ENCODE results near the gene IDH1. TPM values are rescaled to one million over a fixed set of nuclear protein-coding genes. Genes with fewer than 3 reads are reported as not detected.
A peak's percentile ranks its signal among the peaks of the same experiment; 100 is the strongest.
"Not testable (repeated sequence)": the region's sequence is repeated elsewhere in the genome, so short reads cannot be mapped to it uniquely, and the experiment has no call there.

IDH1 gene
- total RNA-seq, 1 experiment from 2014 or later: 80.2 TPM

- H3K4me3 ChIP-seq (ENCODE audit: low read depth in 2 of 2, low read length in 2 of 2): peak overlapping the region; percentile 84 to 90
- no peaks in the 10 kb centered on the region for H3K27me3 ChIP-seq (ENCODE audit: control insufficient read depth, insufficient read depth, low read length)
- H3K9me3 ChIP-seq (ENCODE audit: control insufficient read depth, insufficient read depth, low read depth, low read length): no peaks in the 10 kb centered on the region
- DNase-seq (ENCODE audit: low read depth, low spot score) (no peak), ATAC-seq (peak; percentile 52)
- TF ChIP-seq SIN3A (IDR thresholded peaks at IDR 0.05; ENCODE audit: borderline replicate concordance, insufficient read depth, low read depth, low read length): no peak
- TF ChIP-seq POLR2AphosphoS5 (IDR thresholded peaks at IDR 0.05; ENCODE audit: low read depth, low read length): no peak
- TF ChIP-seq REST (IDR thresholded peaks at IDR 0.05; ENCODE audit: insufficient read depth in 1 of 2, low read depth in 2 of 2, low read length in 1 of 2): no peak
- no peak for TF ChIP-seq TCF7L2 (IDR thresholded peaks at IDR 0.05; ENCODE audit: low read depth, low read length)
- TF ChIP-seq CTCF (IDR thresholded peaks at IDR 0.05): no peak
- peaks cover 18% of the 10 kb centered on the region for H3K4me1 ChIP-seq (ENCODE audit: control insufficient read depth, insufficient read depth, low read length)
- in situ Hi-C loops (cut with HindIII; ENCODE audit: low pct_unique_long_range_greater_than_20kb, low sequenced_read_pairs) (no loop called here), intact Hi-C loops (cut with micrococcal nuclease; ENCODE audit: unreplicated experiment) (no loop called here)
- peaks cover 5% of the 10 kb centered on the region for H3K36me3 ChIP-seq (ENCODE audit: control insufficient read depth, insufficient read depth, low read length)
- CTCF ChIA-PET: interaction anchor here (1.3 kb wide), 1 partner anchor 11 kb away, joined by 5 read pairs; the partner anchor contains the start of gene IDH1
- H3K27ac ChIP-seq (ENCODE audit: low read length): peak overlapping the region; percentile 96
- POLR2A ChIA-PET: interaction anchor here (0.6 kb wide), 1 partner anchor 518 kb away, joined by 6 read pairs; no protein-coding TSS in a partner anchor
- no TSS peak for BruUV-seq (replicated peaks)
These were observed 10.5 kb upstream of the IDH1 start for GRCh38 chr2:208265371-208265800.

- CTCF ChIA-PET; BruUV-seq (replicated peaks); in situ Hi-C loops (cut with HindIII; ENCODE audit: low pct_unique_long_range_greater_than_20kb, low sequenced_read_pairs); H3K9me3 ChIP-seq (ENCODE audit: control insufficient read depth, insufficient read depth, low read depth, low read length); H3K27me3 ChIP-seq (ENCODE audit: control insufficient read depth, insufficient read depth, low read length); DNase-seq (ENCODE audit: low read depth, low spot score); H3K27ac ChIP-seq (ENCODE audit: low read length); intact Hi-C loops (cut with micrococcal nuclease; ENCODE audit: unreplicated experiment); ATAC-seq; H3K36me3 ChIP-seq (ENCODE audit: control insufficient read depth, insufficient read depth, low read length): not testable (repeated sequence)
- POLR2A ChIA-PET: interaction anchor here (0.6 kb wide), 1 partner anchor 1498 kb away, joined by 3 read pairs; no protein-coding TSS in a partner anchor
- Histone ChIP-seq H3K4me1 (ENCODE audit: control insufficient read depth, insufficient read depth, low read length) (peaks cover 15% of the 10 kb centered on the region), H3K4me3 (ENCODE audit: low read depth in 2 of 2, low read length in 2 of 2) (peak overlapping the region in 1 of 2 experiments; percentile 1; a peak in 1 of 4 replicates)
These were observed 2.3 kb upstream of the IDH1 start for GRCh38 chr2:208256849-208257813.

All from Panc1 (cell line).